Kidney (tissue), 14 donors: ENCODE data around the gene NSD1. TPM values are rescaled to one million over a fixed set of nuclear protein-coding genes. Genes with fewer than 3 reads are reported as not detected.

ENCODE experiments used
- DNase-seq, 5 donors: peaks; one replicate each; pipeline ENCODE4 v3.0.0-alpha.2; 2013 to 2020
- FAIRE-seq: peaks from 2 replicates; lab custom pipeline; 2012; peaks lifted over from hg19 to GRCh38; lab: Jason Lieb, UNC
- H3K27ac ChIP-seq, 2 donors: one replicate each; pipeline ENCODE4 v1.7.0; 2013; ENCODE audit warnings: low read depth in 2 of 2, low read length in 2 of 2, inconsistent platforms in 1 of 2
- H3K27me3 ChIP-seq: one replicate; pipeline ENCODE4 v1.7.1; 2013; ENCODE audit warnings: low read length, inconsistent platforms; ENCODE audit not compliant: control insufficient read depth, insufficient read depth
- H3K36me3 ChIP-seq, 3 donors: one replicate each; pipeline versions ENCODE4 v1.7.0 to v1.7.1; 2013; ENCODE audit warnings: low read length in 3 of 3, control low read depth in 1 of 3, inconsistent platforms in 1 of 3; ENCODE audit not compliant: insufficient read depth in 3 of 3, control insufficient read depth in 2 of 3
- H3K4me1 ChIP-seq, 3 donors: one replicate each; pipeline versions ENCODE4 v1.7.0 to v1.7.1; 2013; ENCODE audit warnings: low read length in 3 of 3, inconsistent platforms in 1 of 3, low read depth in 1 of 3; ENCODE audit not compliant: control insufficient read depth in 2 of 3, insufficient read depth in 2 of 3
- H3K4me3 ChIP-seq, 3 donors: one replicate each; pipeline versions ENCODE4 v1.7.0 to v1.8.1; 2013; ENCODE audit warnings: low read length in 3 of 3, control low read depth in 1 of 3, inconsistent platforms in 1 of 3
- H3K9ac ChIP-seq, 3 donors: one replicate each; pipeline versions ENCODE4 v1.7.0 to v1.7.1; 2013; ENCODE audit warnings: low read length in 3 of 3, control low read depth in 1 of 3, inconsistent platforms in 1 of 3
- H3K9me3 ChIP-seq, 3 donors: one replicate each; pipeline versions ENCODE4 v1.7.0 to v1.7.1; 2013; ENCODE audit warnings: low read length in 3 of 3, control low read depth in 1 of 3, inconsistent platforms in 1 of 3; ENCODE audit not compliant: control insufficient read depth in 2 of 3, insufficient read depth in 1 of 3
- CTCF ChIP-seq: IDR thresholded peaks from 3 replicates; pipeline ENCODE4 v1.5.1; 2012; ENCODE audit warnings: mild to moderate bottlenecking, moderate library complexity, borderline replicate concordance; ENCODE audit not compliant: insufficient read depth; ENCODE audit errors: extremely low read depth
- intact Hi-C: fragments of 100-400 bp; cut with DNase I; formaldehyde crosslinking; loops from one replicate; pipeline ENCODE4 v1.11.1; 2022
- polyA plus RNA-seq: library from polyadenylated mRNA; stranded (reverse); fragments of 350-450 nt; fragmentation: Illumina TruSeq; extraction: RNeasy Lipid Tissue Mini Kit (QIAGEN cat#74804); gene quantifications from one replicate; pipeline ENCODE4 v1.2.3, GENCODE V29; 2014; ENCODE audit warnings: low read depth, low replicate concordance; ENCODE audit not compliant: insufficient read depth
- total RNA-seq: library from RNA; stranded (reverse); fragmentation: NEBNext Ultra II Directional; extraction: Animal tissue kit (Norgen Biotek cat#: 25700); gene quantifications from one replicate; pipeline ENCODE4 v1.2.1, GENCODE V29; 2021
- donor health status: control.
- donor health status: control.
- donor health status: control.
- donor health status: control.
- donor health status: control.
- donor health status: DM: yes; HTN: yes; CAD: no.
- donor health status: Normal renal cell carcinoma (clear cell type).

Gene NSD1
- total and polyA plus RNA-seq, 2 donors from 2014 or later, result 6.0 to 99.1 TPM

GRCh38 chr5:177336112-177336511 is 202.5 kb downstream of the NSD1 start:
- Histone ChIP-seq H3K27me3 (no peaks in the 10 kb centered on the region), H3K4me1 (peaks cover 0 to 3% (median 0%) of the 10 kb centered on the region in 3 donors), H3K27ac (no peak overlapping the region), H3K36me3 (peaks cover 0 to 60% (median 35%) of the 10 kb centered on the region in 3 donors), H3K9me3 (no peaks in the 10 kb centered on the region), H3K9ac (no peak overlapping the region), H3K4me3 (no peak overlapping the region)
- FAIRE-seq (no peak), DNase-seq (peak in 2 of 5 donors; percentile 27 to 46)
- peak; percentile 31 for TF ChIP-seq CTCF
- intact Hi-C loops, result no loop called here

- intact Hi-C loops, result no loop called here
- TF ChIP-seq CTCF, result no peak
- no peaks in the 10 kb centered on the region for H3K27me3 ChIP-seq
- H3K36me3 ChIP-seq, result peaks cover 2 to 57% (median 35%) of the 10 kb centered on the region in 3 donors
- DNase-seq, result peak in 1 of 5 donors; percentile 72
- no peak overlapping the region for H3K4me3 ChIP-seq
- peaks cover 0 to 3% (median 0%) of the 10 kb centered on the region in 3 donors for H3K4me1 ChIP-seq
- no peak overlapping the region for H3K27ac ChIP-seq
- FAIRE-seq, result no peak
- H3K9me3 ChIP-seq, result no peaks in the 10 kb centered on the region
- H3K9ac ChIP-seq, result no peak overlapping the region
Observed at GRCh38 chr5:177336603-177337494, 203.3 kb downstream of the NSD1 start.

GRCh38 chr5:177338251-177339106 is 204.9 kb downstream of the NSD1 start:
- Histone ChIP-seq H3K27me3 (no peaks in the 10 kb centered on the region), H3K9me3 (no peaks in the 10 kb centered on the region), H3K36me3 (peaks cover 2 to 50% (median 32%) of the 10 kb centered on the region in 3 donors), H3K4me1 (peaks cover 0 to 3% (median 0%) of the 10 kb centered on the region in 3 donors), H3K27ac (no peak overlapping the region), H3K9ac (no peak overlapping the region), H3K4me3 (no peak overlapping the region)
- intact Hi-C loops, result no loop called here
- DNase-seq (peak in 1 of 5 donors; percentile 59), FAIRE-seq (no peak)
- TF ChIP-seq CTCF, result no peak
